GM12878 (cell line): ENCODE data around the gene DONSON. TPM values are rescaled to one million over a fixed set of nuclear protein-coding genes. Genes with fewer than 3 reads are reported as not detected.
A peak's percentile ranks its signal among the peaks of the same experiment; 100 is the strongest.

ENCODE experiments used
- BHLHE40 ChIP-seq, 2 experiments: fragments of 450-650 bp in 1 of 2; IDR thresholded peaks; 2 replicates each; pipeline ENCODE4 v1.6.1; 2011 to 2017; ENCODE audit warnings: low read depth in 2 of 2, borderline replicate concordance in 1 of 2, improper control_type of control experiment in 1 of 2, low read length in 1 of 2, mild to moderate bottlenecking in 1 of 2
- BMI1 ChIP-seq: fragments of 450-650 bp; IDR thresholded peaks from 2 replicates; pipeline ENCODE4 v1.6.1; 2016; ENCODE audit warnings: mild to moderate bottlenecking, moderate library complexity, borderline replicate concordance
- CREB1 ChIP-seq: IDR thresholded peaks from 2 replicates; pipeline ENCODE4 v1.6.1; 2012; ENCODE audit warnings: low read depth, mild to moderate bottlenecking, inconsistent platforms
- DPF2 ChIP-seq: fragments of 450-650 bp; IDR thresholded peaks from 2 replicates; pipeline ENCODE4 v1.6.1; 2017; ENCODE audit warnings: mild to moderate bottlenecking
- HDAC2 ChIP-seq: fragments of 200-600 bp; sonication (generic); IDR thresholded peaks from 2 replicates; pipeline ENCODE4 v1.6.1; 2017
- IKZF1 ChIP-seq: fragments of 450-650 bp; conservative IDR thresholded peaks from 2 replicates; pipeline ENCODE4 v1.6.1; 2017; ENCODE audit warnings: antibody characterized with exemption, mild to moderate bottlenecking
- JUNB ChIP-seq: IDR thresholded peaks from 2 replicates; pipeline ENCODE4 v1.6.1; 2016; ENCODE audit warnings: antibody characterized with exemption, mild to moderate bottlenecking
- MEF2A ChIP-seq: IDR thresholded peaks from 2 replicates; pipeline ENCODE4 v1.6.1; 2011; ENCODE audit warnings: low read depth, mild to moderate bottlenecking, low read length, moderate library complexity; ENCODE audit not compliant: insufficient read depth
- NR2F1 ChIP-seq: fragments of 450-650 bp; conservative IDR thresholded peaks from 2 replicates; pipeline ENCODE4 v1.6.1; 2017; ENCODE audit warnings: mild to moderate bottlenecking
- NRF1 ChIP-seq: conservative IDR thresholded peaks from 2 replicates; pipeline ENCODE4 v1.6.1; 2011; ENCODE audit warnings: mild to moderate bottlenecking, low read depth, low read length, improper control_type of control experiment
- POLR2A ChIP-seq: IDR thresholded peaks from 2 replicates; pipeline ENCODE4 v1.6.1; 2011; ENCODE audit warnings: low read depth, mild to moderate bottlenecking, low read length
- RAD21 ChIP-seq: IDR thresholded peaks from 2 replicates; pipeline ENCODE4 v1.6.1; 2011; ENCODE audit warnings: mild to moderate bottlenecking, low read depth, low read length, moderate library complexity; ENCODE audit not compliant: insufficient read depth
- RAD51 ChIP-seq: fragments of 450-650 bp; IDR thresholded peaks from 2 replicates; pipeline ENCODE4 v1.6.1; 2016; ENCODE audit warnings: moderate library complexity, mild to moderate bottlenecking, inconsistent platforms
- RCOR1 ChIP-seq: conservative IDR thresholded peaks from 2 replicates; pipeline ENCODE4 v1.6.1; 2012; ENCODE audit warnings: low read depth, low read length, improper control_type of control experiment
- SIN3A ChIP-seq: IDR thresholded peaks from 2 replicates; pipeline ENCODE4 v1.6.1; 2012; ENCODE audit warnings: low read depth, low read length, improper control_type of control experiment
- ZNF24 ChIP-seq: fragments of 450-650 bp; IDR thresholded peaks from 2 replicates; pipeline ENCODE4 v1.6.1; 2017; ENCODE audit warnings: antibody characterized with exemption, mild to moderate bottlenecking
- polyA plus RNA-seq, 11 experiments: library from polyadenylated mRNA; depleted of rRNA in 4 of 11; unstranded in 6 of 11; stranded (reverse) in 5 of 11; fragments of >200 nt; fragmentation: Nextera tagmentation in 4 of 11; fragmentation: Illumina TruSeq in 1 of 11; extraction: Ambion mirVana in 4 of 11; extraction: Trizol in 1 of 11; gene quantifications; 1 replicate in 1 of 11; 2 replicates in 10 of 11; pipeline versions ENCODE4 v1.2.1 to v1.2.3, GENCODE V29; 2011 to 2016; ENCODE audit warnings: inconsistent platforms in 2 of 11, missing spikeins in 2 of 11, low read depth in 1 of 11
- total RNA-seq, 4 experiments: library from RNA; depleted of rRNA in 3 of 4; stranded (reverse); fragments of >200 nt in 3 of 4; fragmentation: Illumina TruSeq in 1 of 4; extraction: Trizol in 1 of 4; gene quantifications; 2 replicates each; pipeline versions ENCODE4 v1.2.1 to v1.2.3, GENCODE V29; 2013 to 2021
- TF ChIP-seq, protein P1 (sequence below): fragments of 450-650 bp; IDR thresholded peaks from 2 replicates; pipeline ENCODE4 v1.6.1; 2016; ENCODE audit warnings: mild to moderate bottlenecking, moderate library complexity, borderline replicate concordance
- TF ChIP-seq, protein P2 (sequence below): IDR thresholded peaks from 2 replicates; pipeline ENCODE4 v1.6.1; 2012; ENCODE audit warnings: low read depth, low read length, improper control_type of control experiment

The DONSON gene
- total and polyA plus RNA-seq, 10 of the 15 experiments (the other 5 are each of a cell fraction or from before 2014, with no cell fraction given): 13.6 to 51.2 (median 32.2) TPM

DNA sequence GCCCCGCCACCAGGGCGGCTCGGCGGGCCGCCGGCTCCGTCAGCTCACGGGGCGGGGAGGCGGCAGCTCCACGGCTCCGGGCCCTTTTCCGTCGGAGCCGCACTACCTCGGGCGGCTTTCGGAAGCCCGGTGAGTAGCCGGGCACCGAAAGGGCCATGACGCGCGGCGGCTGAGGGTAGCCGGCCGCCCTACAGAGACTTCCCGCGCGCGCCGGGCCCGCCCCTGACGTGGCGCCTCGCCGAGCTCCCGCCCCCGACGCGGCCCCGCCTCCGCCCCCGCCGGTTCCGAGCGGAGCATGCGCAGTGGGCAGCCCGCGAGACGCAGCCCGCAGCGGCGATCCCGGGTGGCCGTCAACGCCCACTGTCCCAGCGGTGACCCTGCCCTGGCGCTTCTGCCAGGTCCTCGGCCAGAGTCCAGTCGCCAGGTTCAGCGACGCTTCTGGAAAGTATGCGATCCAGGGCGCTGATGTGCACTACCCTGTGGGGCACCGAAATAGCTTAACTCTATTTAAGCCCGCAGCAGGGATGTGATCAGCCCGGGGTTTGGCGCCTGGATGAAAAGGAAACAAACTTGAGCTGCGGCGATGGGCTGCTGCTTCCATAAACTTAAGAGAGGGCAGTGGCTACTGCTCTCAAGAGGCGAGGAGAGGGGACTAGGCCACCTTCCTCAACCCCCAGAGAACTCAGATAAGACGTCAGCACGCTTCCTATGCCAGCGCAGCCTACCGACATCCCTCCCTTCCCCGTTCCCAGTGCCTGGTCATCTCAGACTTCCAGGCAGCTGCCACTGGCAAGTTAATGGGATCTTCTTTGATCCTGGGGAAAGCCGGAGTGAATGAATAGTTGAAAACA lies at the start of gene DONSON (continued):
- TF ChIP-seq, protein P1, sequence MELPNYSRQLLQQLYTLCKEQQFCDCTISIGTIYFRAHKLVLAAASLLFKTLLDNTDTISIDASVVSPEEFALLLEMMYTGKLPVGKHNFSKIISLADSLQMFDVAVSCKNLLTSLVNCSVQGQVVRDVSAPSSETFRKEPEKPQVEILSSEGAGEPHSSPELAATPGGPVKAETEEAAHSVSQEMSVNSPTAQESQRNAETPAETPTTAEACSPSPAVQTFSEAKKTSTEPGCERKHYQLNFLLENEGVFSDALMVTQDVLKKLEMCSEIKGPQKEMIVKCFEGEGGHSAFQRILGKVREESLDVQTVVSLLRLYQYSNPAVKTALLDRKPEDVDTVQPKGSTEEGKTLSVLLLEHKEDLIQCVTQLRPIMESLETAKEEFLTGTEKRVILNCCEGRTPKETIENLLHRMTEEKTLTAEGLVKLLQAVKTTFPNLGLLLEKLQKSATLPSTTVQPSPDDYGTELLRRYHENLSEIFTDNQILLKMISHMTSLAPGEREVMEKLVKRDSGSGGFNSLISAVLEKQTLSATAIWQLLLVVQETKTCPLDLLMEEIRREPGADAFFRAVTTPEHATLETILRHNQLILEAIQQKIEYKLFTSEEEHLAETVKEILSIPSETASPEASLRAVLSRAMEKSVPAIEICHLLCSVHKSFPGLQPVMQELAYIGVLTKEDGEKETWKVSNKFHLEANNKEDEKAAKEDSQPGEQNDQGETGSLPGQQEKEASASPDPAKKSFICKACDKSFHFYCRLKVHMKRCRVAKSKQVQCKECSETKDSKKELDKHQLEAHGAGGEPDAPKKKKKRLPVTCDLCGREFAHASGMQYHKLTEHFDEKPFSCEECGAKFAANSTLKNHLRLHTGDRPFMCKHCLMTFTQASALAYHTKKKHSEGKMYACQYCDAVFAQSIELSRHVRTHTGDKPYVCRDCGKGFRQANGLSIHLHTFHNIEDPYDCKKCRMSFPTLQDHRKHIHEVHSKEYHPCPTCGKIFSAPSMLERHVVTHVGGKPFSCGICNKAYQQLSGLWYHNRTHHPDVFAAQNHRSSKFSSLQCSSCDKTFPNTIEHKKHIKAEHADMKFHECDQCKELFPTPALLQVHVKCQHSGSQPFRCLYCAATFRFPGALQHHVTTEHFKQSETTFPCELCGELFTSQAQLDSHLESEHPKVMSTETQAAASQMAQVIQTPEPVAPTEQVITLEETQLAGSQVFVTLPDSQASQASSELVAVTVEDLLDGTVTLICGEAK: no peak
- TF ChIP-seq ZNF24: no peak
- TF ChIP-seq RCOR1: no peak
- TF ChIP-seq RAD51: no peak
- peak; percentile 72; the same call in 1 of the 2 replicates for TF ChIP-seq IKZF1
- no peak for TF ChIP-seq RAD21
- peak; percentile 42; the same call in 1 of the 2 replicates for TF ChIP-seq SIN3A
- TF ChIP-seq NR2F1: peak; percentile 29; the same call in 1 of the 2 replicates
- peak; percentile 84 for TF ChIP-seq POLR2A
- TF ChIP-seq BMI1: no peak
- TF ChIP-seq, protein P2, sequence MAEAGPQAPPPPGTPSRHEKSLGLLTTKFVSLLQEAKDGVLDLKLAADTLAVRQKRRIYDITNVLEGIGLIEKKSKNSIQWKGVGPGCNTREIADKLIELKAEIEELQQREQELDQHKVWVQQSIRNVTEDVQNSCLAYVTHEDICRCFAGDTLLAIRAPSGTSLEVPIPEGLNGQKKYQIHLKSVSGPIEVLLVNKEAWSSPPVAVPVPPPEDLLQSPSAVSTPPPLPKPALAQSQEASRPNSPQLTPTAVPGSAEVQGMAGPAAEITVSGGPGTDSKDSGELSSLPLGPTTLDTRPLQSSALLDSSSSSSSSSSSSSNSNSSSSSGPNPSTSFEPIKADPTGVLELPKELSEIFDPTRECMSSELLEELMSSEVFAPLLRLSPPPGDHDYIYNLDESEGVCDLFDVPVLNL: peak; percentile 72
- TF ChIP-seq DPF2: peak; percentile 64
- TF ChIP-seq MEF2A: no peak
- TF ChIP-seq HDAC2: no peak
- peak in 1 of 2 experiments; percentile 36; a peak in 1 of 4 replicates for TF ChIP-seq BHLHE40 (IDR thresholded peaks at IDR 0.05; ENCODE audit: borderline replicate concordance in 1 of 2, low read depth in 2 of 2, low read length in 1 of 2)
- TF ChIP-seq CREB1: peak; percentile 63; the same call in 1 of the 2 replicates
- no peak for TF ChIP-seq JUNB
- TF ChIP-seq NRF1: peak; percentile 74
